ENCODE measurements around the gene BCR. TPM values are rescaled to one million over a fixed set of nuclear protein-coding genes. Genes with fewer than 3 reads are reported as not detected.

BCR gene
- total RNA-seq, 2 experiments from 2014 or later: 42.2 to 51.3 TPM

DNA sequence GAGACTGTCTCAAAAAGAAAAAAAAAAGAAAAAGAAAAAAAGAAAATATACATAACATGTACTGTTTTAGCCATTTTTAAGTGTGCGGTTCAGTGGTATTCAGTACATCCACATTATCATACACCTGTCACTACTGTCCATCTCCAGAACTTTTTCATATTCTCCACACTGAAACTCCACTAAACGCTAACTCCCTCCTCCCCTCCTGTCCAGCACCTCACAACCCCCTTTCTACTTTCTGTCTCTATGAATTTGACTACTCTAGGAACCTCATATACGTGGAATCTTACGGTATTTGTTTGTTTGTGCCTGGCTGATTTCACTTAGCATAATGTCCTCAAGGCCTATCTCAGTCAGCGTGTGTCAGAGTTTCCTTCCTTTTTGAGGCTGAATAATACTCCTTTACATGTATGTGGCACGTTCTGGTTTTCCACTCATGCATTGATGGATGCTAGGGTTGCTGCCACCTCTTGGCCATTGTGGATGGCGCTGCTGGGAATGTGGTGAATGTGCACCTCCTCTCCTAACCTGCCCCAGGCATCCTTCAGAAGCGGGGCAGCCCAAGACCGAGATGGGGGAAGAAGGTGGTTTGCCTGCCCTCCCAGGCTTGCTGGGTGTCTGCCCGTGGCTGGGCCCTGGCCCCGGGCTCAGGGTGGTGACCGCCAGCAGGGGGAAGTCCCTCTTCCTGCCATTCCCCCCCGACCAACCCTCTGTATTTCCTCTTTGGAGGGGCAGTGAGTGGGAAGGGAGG lies 60.5 kb downstream of the BCR start:
- Histone ChIP-seq H3K79me2 (ENCODE audit: insufficient read depth, low read depth, low read length) (no peaks in the 10 kb centered on the region), H3K9me2 (ENCODE audit: insufficient read depth, low read length) (no peaks in the 10 kb centered on the region), H3K4me3 (ENCODE audit: low read depth, low read length, poor library complexity, severe bottlenecking) (no peak overlapping the region), H3K4me2 (ENCODE audit: low read length) (peak overlapping the region; percentile 23; the same call in 1 of the 2 replicates), H3K36me3 (ENCODE audit: insufficient read depth, low read length) (peaks cover 10% of the 10 kb centered on the region), H2AFZ (ENCODE audit: low read length) (no peak overlapping the region), H4K20me1 (ENCODE audit: insufficient read depth, low read length) (no peaks in the 10 kb centered on the region), H3K27ac (ENCODE audit: low read depth, low read length, poor library complexity, severe bottlenecking) (no peak overlapping the region), H3K4me1 (ENCODE audit: insufficient read depth, low read length, poor library complexity, severe bottlenecking) (peaks cover 32% of the 10 kb centered on the region), H3K9me3 (ENCODE audit: low read length) (no peaks in the 10 kb centered on the region)
- no TSS peak for BruUV-seq (replicated peaks)
- CTCF ChIA-PET (ENCODE audit: unreplicated experiment): no interaction called here
- POLR2A ChIA-PET: no interaction called here
- TF ChIP-seq EZH2phosphoT487 (IDR thresholded peaks at IDR 0.05; ENCODE audit: borderline replicate concordance, low read depth, low read length): no peak
- peak; percentile 70 for TF ChIP-seq CTCF (conservative IDR thresholded peaks at IDR 0.05; ENCODE audit: low read length)
- peak; percentile 30 for DNase-seq (ENCODE audit: low spot score)
- intact Hi-C loops (cut with micrococcal nuclease; ENCODE audit: unreplicated experiment): no loop called here

DNA sequence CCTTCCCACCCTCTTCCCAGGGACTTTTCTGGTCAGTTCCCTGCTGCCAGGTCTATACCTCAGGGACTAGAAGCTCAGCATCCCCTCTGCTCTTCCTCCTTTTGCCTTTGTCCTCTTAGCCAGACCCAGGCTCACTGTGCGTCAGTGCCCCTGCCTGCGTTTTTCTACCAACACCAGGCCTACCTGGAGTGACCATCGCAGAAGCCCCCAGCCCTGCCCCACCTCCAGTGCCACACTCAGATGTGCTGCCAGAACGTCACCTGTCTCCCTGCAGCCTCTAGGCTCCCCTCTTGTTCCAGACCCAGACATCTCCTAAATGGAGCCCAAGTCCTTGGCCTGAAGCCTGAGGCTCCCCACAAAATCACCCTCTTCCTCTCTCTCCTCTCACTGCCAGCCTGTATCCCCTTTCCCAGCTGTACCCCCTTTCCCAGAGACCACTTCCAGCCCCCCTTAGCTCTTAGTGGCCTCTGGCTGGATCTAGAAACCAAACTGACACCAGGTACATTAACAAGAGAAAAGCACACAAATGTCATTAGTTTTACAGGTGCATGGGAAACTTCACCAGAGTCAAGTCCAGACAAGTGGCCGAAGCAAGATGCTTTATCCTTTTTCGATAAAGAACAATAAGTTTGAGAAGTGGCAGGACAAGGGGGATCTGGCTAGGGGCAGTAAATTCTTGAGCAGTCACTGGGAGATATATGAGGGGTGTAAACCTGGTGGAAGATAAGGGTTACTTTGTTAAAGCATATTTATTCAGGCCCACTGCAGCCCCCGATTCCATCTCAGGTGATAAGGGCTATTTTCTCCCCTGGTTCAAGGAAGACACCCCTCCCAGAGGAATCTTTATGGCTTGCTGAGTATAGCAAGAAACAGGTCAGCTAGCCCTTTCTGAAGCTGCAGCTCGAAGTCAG lies 61.5 kb downstream of the BCR start:
- H3K79me2 ChIP-seq (ENCODE audit: insufficient read depth, low read depth, low read length): no peaks in the 10 kb centered on the region
- no peaks in the 10 kb centered on the region for H3K9me2 ChIP-seq (ENCODE audit: insufficient read depth, low read length)
- H3K4me3 ChIP-seq (ENCODE audit: low read depth, low read length, poor library complexity, severe bottlenecking): no peak overlapping the region
- no TSS peak for BruUV-seq (replicated peaks)
- H3K4me1 ChIP-seq (ENCODE audit: insufficient read depth, low read length, poor library complexity, severe bottlenecking): peaks cover 37% of the 10 kb centered on the region
- DNase-seq (ENCODE audit: low spot score): no peak
- H3K27ac ChIP-seq (ENCODE audit: low read depth, low read length, poor library complexity, severe bottlenecking): no peak overlapping the region
- CTCF ChIA-PET (ENCODE audit: unreplicated experiment): no interaction called here
- POLR2A ChIA-PET: interaction anchor here (0.6 kb wide), 1 partner anchor 274 kb away, joined by 3 read pairs; no protein-coding TSS in a partner anchor
- TF ChIP-seq EZH2phosphoT487 (IDR thresholded peaks at IDR 0.05; ENCODE audit: borderline replicate concordance, low read depth, low read length): no peak
- TF ChIP-seq CTCF (conservative IDR thresholded peaks at IDR 0.05; ENCODE audit: low read length): no peak
- H3K4me2 ChIP-seq (ENCODE audit: low read length): peak overlapping the region; percentile 23; the same call in 1 of the 2 replicates
- intact Hi-C loops (cut with micrococcal nuclease; ENCODE audit: unreplicated experiment): no loop called here
- peaks cover 7% of the 10 kb centered on the region; the same call in 1 of the 2 replicates for H3K36me3 ChIP-seq (ENCODE audit: insufficient read depth, low read length)
- no peak overlapping the region for H2AFZ ChIP-seq (ENCODE audit: low read length)
- no peaks in the 10 kb centered on the region for H4K20me1 ChIP-seq (ENCODE audit: insufficient read depth, low read length)
- no peaks in the 10 kb centered on the region for H3K9me3 ChIP-seq (ENCODE audit: low read length)
